Measurements from ENCODE around the gene SLC27A6. TPM values are rescaled to one million over a fixed set of nuclear protein-coding genes. Genes with fewer than 3 reads are reported as not detected.

Gene SLC27A6
- total and polyA plus RNA-seq, 2 donors (not counting 1 experiment from before 2014, with no cell fraction given), result not detected

- no peak overlapping the region for H3K9ac ChIP-seq (ENCODE audit: low read length)
- Mint-ChIP-seq H3K4me1 (no peaks in the 10 kb centered on the region), H3K27ac (no peak overlapping the region), H3K4me3 (no peak overlapping the region), H3K9me3 (ENCODE audit: insufficient read depth) (no peaks in the 10 kb centered on the region), H3K27me3 (peaks cover 5% of the 10 kb centered on the region)
- H4K20me1 ChIP-seq (ENCODE audit: control insufficient read depth, insufficient read depth, low read length, poor library complexity, severe bottlenecking), result no peaks in the 10 kb centered on the region
- WGBS (ENCODE audit: insufficient coverage), result no CpG with 5 or more reads among the region's 2 CpGs
- DNase-seq (no peak), ATAC-seq (ENCODE audit: low read depth) (no peak)
- H3K4me3 ChIP-seq (ENCODE audit: control extremely low read depth in 1 of 5, extremely low read depth in 1 of 5, insufficient read depth in 1 of 5, low read depth in 2 of 5, low read length in 4 of 5), result no peak overlapping the region
- H3K4me2 ChIP-seq (replicated peaks; ENCODE audit: low read depth, low read length, poor library complexity, severe bottlenecking), result no peak overlapping the region
- H3K79me2 ChIP-seq (ENCODE audit: control insufficient read depth, insufficient read depth, low read length), result no peaks in the 10 kb centered on the region
- H3K27me3 ChIP-seq (replicated peaks in 1 of 4; ENCODE audit: control extremely low read depth in 1 of 4, control insufficient read depth in 3 of 4, insufficient read depth in 4 of 4, low read length in 3 of 4), result no peaks in the 10 kb centered on the region
- no peak overlapping the region for H2AFZ ChIP-seq (ENCODE audit: insufficient read depth, low read depth, low read length, poor library complexity, severe bottlenecking)
- H3K27ac ChIP-seq (ENCODE audit: low read length in 2 of 2), result no peak overlapping the region
- peaks cover 0 to 5% (median 0%) of the 10 kb centered on the region in 3 donors for H3K9me3 ChIP-seq (ENCODE audit: control extremely low read depth in 1 of 3, control insufficient read depth in 2 of 3, insufficient read depth in 1 of 3, low read length in 2 of 3)
- intact Hi-C loops (cut with micrococcal nuclease), result no loop called here
- ChIA-PET POLR2A (no interaction called here), CTCF (no interaction called here)
- H3K36me3 ChIP-seq (replicated peaks in 1 of 2; ENCODE audit: control extremely low read depth in 1 of 2, control insufficient read depth in 1 of 2, extremely low read depth in 1 of 2, insufficient read depth in 2 of 2, low read length in 1 of 2), result no peaks in the 10 kb centered on the region
- TF ChIP-seq CTCF (IDR thresholded peaks at IDR 0.05) (no peak), EZH2 (IDR thresholded peaks at IDR 0.05; ENCODE audit: borderline replicate concordance, insufficient read depth, low read depth, low read length, poor library complexity, severe bottlenecking) (no peak)
- no peaks in the 10 kb centered on the region for H3K4me1 ChIP-seq (ENCODE audit: control insufficient read depth in 2 of 2, insufficient read depth in 2 of 2, low read length in 2 of 2)
These were observed 96.6 kb downstream of the SLC27A6 start for GRCh38 chr5:129061849-129062248.

- ChIA-PET POLR2A (no interaction called here), CTCF (no interaction called here)
- no peaks in the 10 kb centered on the region for H3K36me3 ChIP-seq (replicated peaks in 1 of 2; ENCODE audit: control extremely low read depth in 1 of 2, control insufficient read depth in 1 of 2, extremely low read depth in 1 of 2, insufficient read depth in 2 of 2, low read length in 1 of 2)
- H4K20me1 ChIP-seq (ENCODE audit: control insufficient read depth, insufficient read depth, low read length, poor library complexity, severe bottlenecking), result no peaks in the 10 kb centered on the region
- H3K27me3 Mint-ChIP-seq, result peaks cover 5% of the 10 kb centered on the region
- no peaks in the 10 kb centered on the region for H3K79me2 ChIP-seq (ENCODE audit: control insufficient read depth, insufficient read depth, low read length)
- H3K4me2 ChIP-seq (replicated peaks; ENCODE audit: low read depth, low read length, poor library complexity, severe bottlenecking), result no peak overlapping the region
- no peak overlapping the region for H3K4me3 ChIP-seq (ENCODE audit: control extremely low read depth in 1 of 5, extremely low read depth in 1 of 5, insufficient read depth in 1 of 5, low read depth in 2 of 5, low read length in 4 of 5)
- WGBS (ENCODE audit: insufficient coverage), result 100% methylated on average over 1 of the region's 1 CpG
- no peak overlapping the region for H3K4me3 Mint-ChIP-seq
- no peak overlapping the region for H3K9ac ChIP-seq (ENCODE audit: low read length)
- no peaks in the 10 kb centered on the region for H3K4me1 Mint-ChIP-seq
- intact Hi-C loops (cut with micrococcal nuclease), result no loop called here
- no peaks in the 10 kb centered on the region for H3K4me1 ChIP-seq (ENCODE audit: control insufficient read depth in 2 of 2, insufficient read depth in 2 of 2, low read length in 2 of 2)
- TF ChIP-seq EZH2 (IDR thresholded peaks at IDR 0.05; ENCODE audit: borderline replicate concordance, insufficient read depth, low read depth, low read length, poor library complexity, severe bottlenecking) (no peak), CTCF (IDR thresholded peaks at IDR 0.05) (no peak)
- no peak overlapping the region for H3K27ac ChIP-seq (ENCODE audit: low read length in 2 of 2)
- H2AFZ ChIP-seq (ENCODE audit: insufficient read depth, low read depth, low read length, poor library complexity, severe bottlenecking), result no peak overlapping the region
- DNase-seq (no peak), ATAC-seq (ENCODE audit: low read depth) (no peak)
- no peak overlapping the region for H3K27ac Mint-ChIP-seq
- no peaks in the 10 kb centered on the region for H3K27me3 ChIP-seq (replicated peaks in 1 of 4; ENCODE audit: control extremely low read depth in 1 of 4, control insufficient read depth in 3 of 4, insufficient read depth in 4 of 4, low read length in 3 of 4)
- H3K9me3 ChIP-seq (ENCODE audit: control extremely low read depth in 1 of 3, control insufficient read depth in 2 of 3, insufficient read depth in 1 of 3, low read length in 2 of 3), result no peaks in the 10 kb centered on the region
- no peaks in the 10 kb centered on the region for H3K9me3 Mint-ChIP-seq (ENCODE audit: insufficient read depth)
These were observed 98.3 kb downstream of the SLC27A6 start for GRCh38 chr5:129063483-129064113.
